Endometrial microvascular endothelial cells (primary cell): ENCODE results near the gene TMEM132D. TPM values are rescaled to one million over a fixed set of nuclear protein-coding genes. Genes with fewer than 3 reads are reported as not detected.
"Not testable (repeated sequence)": the region's sequence is repeated elsewhere in the genome, so short reads cannot be mapped to it uniquely, and the experiment has no call there.

Experiments
- in situ Hi-C: cut with HindIII; loops from 2 replicates; pipeline ENCODE4 v1.10.0; 2017; ENCODE audit warnings: low sequenced_read_pairs, low pct_unique_long_range_greater_than_20kb; ENCODE audit errors: inconsistent ontology term
- total RNA-seq: library from RNA; depleted of rRNA; stranded (reverse); fragments of >200 nt; gene quantifications from one replicate; pipeline ENCODE4 v1.2.3, GENCODE V29; 2015; ENCODE audit errors: inconsistent ontology term

The TMEM132D gene
- total RNA-seq, 1 donor from 2014 or later: not detected

DNA sequence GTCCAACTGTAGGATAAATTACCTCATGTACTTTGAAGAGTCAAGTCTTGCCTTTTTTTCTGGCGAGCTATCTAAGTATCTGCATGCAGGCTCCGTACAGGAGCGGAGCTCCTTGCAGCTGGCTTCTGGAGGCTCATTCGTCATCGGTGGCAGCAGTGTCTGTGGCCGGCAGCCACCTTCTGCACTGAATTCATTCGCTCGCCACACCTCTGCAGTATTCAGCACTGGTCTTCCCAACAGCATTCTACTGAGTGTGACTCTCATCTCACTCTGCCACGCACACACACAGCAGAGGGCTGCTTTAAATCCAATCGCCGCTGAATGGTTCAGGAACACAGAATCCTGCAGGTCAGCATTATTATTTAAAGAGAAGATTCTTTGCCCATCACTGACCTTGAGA, 850.6 kb downstream of the TMEM132D start:
- in situ Hi-C loops: no loop called here

DNA sequence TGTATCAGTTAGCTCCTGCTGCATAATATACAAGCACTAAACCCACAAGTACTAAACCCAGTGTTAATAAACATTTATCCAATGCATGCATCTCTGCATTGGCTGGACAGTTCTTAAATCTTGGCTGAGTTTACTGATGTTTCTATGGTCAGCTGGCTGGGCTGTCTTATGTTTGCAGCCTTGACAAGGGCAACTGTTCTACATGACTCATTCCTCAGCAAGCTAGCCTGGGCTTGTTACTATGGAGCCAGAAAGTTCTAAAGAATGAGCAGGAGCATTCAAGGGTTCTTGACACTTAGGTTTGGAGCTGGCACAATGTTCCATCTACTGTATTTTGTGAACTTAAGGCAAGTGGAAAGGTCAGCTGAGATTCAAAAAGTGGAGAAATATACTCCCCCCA, 851.5 kb downstream of the TMEM132D start:
- in situ Hi-C loops: no loop called here

DNA sequence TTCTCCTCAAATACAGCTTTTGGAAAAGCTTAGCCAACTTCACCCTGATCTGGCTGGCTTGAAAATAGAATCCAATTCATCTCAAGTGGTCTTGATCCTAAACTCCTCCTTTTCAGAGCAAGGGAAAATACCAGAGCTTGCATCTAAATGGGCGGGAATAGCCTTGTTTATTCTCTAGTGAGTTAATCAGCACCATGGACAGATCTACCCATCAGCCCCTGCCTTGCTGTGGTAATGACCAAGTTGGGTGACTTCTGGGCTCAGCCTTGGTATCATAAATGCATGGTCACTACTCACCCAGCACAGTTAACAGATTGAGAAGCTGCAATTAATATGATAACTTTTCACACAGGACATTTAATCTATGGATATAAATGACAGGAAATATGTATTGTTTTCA, 853.9 kb downstream of the TMEM132D start:
- in situ Hi-C loops: no loop called here

DNA sequence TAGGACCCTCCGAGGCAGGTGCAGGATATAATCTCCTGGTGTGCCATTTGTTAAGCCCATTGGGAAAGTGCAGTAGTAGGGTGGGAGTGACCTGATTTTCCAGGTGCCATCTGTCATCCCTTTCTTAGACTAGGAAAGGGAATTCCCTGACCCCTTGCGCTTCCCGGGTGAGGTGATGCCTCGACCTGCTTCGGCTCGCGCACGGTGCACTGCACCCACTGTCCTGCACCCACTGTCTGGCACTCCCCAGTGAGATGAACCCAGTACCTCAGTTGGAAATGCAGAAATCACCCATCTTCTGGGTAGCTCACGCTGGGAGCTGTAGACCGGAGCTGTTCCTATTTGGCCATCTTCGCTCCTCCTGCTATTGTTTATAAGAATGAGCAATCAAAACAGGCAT, 860.5 kb downstream of the TMEM132D start:
- in situ Hi-C loops: not testable (repeated sequence)

DNA sequence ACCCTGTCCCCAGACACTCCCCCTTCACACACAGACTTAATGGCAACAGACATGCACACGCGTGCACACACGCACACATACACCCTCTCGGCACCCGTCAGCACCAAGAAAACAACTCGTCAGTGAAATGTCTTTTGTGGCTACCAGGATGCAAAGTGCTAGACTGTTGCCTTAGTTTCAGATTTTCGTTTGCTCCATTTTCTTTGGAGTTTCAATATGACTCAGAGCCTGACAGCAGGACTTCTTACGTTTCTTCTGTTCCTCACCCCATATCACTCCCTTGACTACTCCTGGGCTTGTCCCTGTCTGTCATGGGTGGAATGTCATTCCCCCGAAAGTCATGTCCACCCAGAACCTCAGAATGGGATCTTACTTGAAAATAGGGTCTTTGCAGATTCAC, 867.7 kb downstream of the TMEM132D start:
- in situ Hi-C loops: no loop called here

DNA sequence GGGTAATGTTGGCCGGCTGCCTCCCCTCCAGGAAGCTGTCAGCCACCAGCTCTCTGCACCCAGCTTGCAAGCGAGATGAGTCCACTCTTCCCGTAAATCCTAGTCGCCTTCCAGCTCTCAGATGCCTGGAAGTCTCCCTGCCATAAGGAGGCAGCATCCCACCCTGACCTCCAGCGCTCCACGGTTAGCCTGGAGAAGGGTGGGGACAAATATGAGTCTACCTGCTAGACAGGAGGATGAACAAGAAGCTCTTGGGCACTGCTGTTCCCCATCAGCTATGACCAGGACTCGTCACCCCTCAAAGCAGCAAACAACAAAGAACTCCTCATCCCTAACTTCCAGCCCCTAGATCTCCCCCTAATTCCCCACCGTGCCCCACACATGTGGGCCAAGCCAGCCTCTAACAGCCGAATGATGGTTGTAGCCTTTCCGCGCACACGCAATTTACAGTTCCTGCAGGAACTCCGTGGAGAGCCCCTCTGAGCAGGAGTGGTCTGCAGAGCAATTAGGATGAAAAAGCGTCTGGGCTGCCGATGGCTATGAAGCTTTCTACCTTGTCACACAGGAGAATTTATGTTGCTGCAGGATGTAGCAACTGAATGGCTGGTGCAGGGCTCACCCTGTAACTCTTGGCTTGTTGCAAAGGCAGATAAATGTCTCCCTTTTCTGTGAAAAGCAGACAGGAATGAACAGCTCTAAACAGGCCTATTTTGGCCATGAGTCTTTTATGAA, 869.1 kb downstream of the TMEM132D start:
- in situ Hi-C loops: no loop called here

DNA sequence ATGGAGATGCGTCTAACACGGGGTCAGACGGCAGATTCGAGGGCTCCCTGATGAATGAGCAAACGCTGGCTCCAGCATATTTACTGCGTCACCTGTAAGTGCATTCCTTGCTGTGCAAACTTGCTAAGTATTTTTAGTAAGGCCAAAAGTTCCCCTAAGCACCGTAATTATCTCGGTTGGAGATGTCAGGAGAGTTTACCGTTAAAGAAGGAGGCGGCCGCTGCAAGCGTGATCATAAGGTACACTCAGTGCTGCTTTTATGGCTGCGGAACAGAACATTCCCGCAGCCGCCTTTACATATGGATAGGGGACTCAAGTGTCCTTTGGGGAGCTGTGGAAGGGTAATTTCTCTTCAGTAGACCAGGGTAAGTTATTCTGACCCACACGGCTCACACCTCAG, 875.0 kb downstream of the TMEM132D start:
- in situ Hi-C loops: no loop called here

DNA sequence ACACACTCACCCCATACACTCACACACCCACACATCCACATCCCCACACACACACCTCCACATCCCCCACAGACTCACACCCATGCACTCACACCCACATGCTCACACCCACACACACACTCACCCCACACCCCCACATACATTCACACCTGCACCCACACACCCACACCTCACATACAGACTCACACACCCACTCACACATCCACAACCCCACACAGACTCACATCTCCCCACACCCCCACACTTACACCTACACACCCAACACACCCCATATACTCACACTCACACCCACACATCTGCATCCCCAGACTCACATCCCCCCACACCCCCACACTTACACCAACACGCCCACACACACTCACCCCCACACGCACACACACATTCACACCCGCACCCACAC, 878.8 kb downstream of the TMEM132D start:
- in situ Hi-C loops: no loop called here
